Measurements from ENCODE around the gene CDKAL1. TPM values are rescaled to one million over a fixed set of nuclear protein-coding genes. Genes with fewer than 3 reads are reported as not detected.

CDKAL1 gene
- total and polyA plus RNA-seq, 2 of the 13 experiments (the other 11 are each of a cell fraction or from before 2014, with no cell fraction given) = 9.5 to 27.7 TPM

DNA sequence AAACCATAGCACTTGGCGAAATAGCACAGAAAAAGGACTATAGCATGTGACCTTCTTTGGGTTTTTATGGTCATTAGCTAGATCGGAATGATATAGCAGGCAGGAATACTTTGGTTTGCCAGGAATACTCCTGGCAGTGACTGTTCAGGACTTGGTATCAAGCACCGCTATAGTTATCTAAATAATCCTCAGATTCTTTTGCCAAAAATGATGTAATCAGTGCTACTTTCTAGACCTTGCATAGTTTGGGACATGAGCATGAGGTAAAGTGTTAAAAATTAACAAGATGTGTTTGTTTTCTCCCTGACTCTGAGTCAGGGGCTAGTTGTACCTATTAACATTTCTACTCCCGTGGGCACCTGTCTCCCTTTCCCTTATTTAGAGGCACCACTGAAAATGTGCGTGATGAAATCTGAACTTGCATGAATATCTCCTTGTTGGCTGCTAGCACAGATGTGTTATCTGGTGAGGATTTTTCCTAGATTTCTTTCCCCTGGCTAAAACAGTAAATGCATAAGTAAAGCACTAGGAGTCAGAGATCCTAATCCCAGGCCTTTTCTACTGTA is 511.0 kb downstream of the CDKAL1 start (continued):
- TF ChIP-seq NFYB (CRISPR knock-in tag; IDR thresholded peaks at IDR 0.05) (no peak), ZNF569 (CRISPR knock-in tag; IDR thresholded peaks at IDR 0.05; ENCODE audit: borderline replicate concordance) (no peak), ZSCAN30 (CRISPR knock-in tag; IDR thresholded peaks at IDR 0.05) (no peak), EP300 (IDR thresholded peaks at IDR 0.05; ENCODE audit: low read depth in 2 of 2, low read length in 2 of 2) (peak in 1 of 2 experiments; percentile 39; a peak in 1 of 4 replicates), EP300 (CRISPR knock-in tag; IDR thresholded peaks at IDR 0.05; ENCODE audit: borderline replicate concordance) (no peak), TGIF2 (CRISPR knock-in tag; IDR thresholded peaks at IDR 0.05) (no peak), SALL1 (CRISPR knock-in tag; IDR thresholded peaks at IDR 0.05) (no peak), ZNF558 (CRISPR knock-in tag; IDR thresholded peaks at IDR 0.05; ENCODE audit: borderline replicate concordance) (no peak), TBL1XR1 (IDR thresholded peaks at IDR 0.05; ENCODE audit: borderline replicate concordance, low read length, partially characterized antibody) (no peak), TBX2 (CRISPR knock-in tag; IDR thresholded peaks at IDR 0.05; ENCODE audit: borderline replicate concordance) (no peak; the same call in 1 of the 2 replicates), CREB1 (IDR thresholded peaks at IDR 0.05) (no peak), CREB1 (CRISPR knock-in tag; IDR thresholded peaks at IDR 0.05) (peak; percentile 30; the same call in 1 of the 2 replicates), ZNF614 (CRISPR knock-in tag; IDR thresholded peaks at IDR 0.05; ENCODE audit: borderline replicate concordance) (no peak), ZZZ3 (CRISPR knock-in tag; IDR thresholded peaks at IDR 0.05; ENCODE audit: borderline replicate concordance) (no peak), ZNF674 (CRISPR knock-in tag; IDR thresholded peaks at IDR 0.05; ENCODE audit: low read depth) (no peak), MIER2 (CRISPR knock-in tag; IDR thresholded peaks at IDR 0.05) (no peak), ISL2 (CRISPR knock-in tag; IDR thresholded peaks at IDR 0.05) (peak; percentile 69), ZNF577 (CRISPR knock-in tag; IDR thresholded peaks at IDR 0.05; ENCODE audit: borderline replicate concordance, low read depth) (no peak), ZKSCAN1 (IDR thresholded peaks at IDR 0.05; ENCODE audit: low read length) (no peak), ZNF616 (CRISPR knock-in tag; IDR thresholded peaks at IDR 0.05; ENCODE audit: low read depth) (no peak), ZNF326 (CRISPR knock-in tag; IDR thresholded peaks at IDR 0.05; ENCODE audit: borderline replicate concordance) (no peak), ZNF205 (CRISPR knock-in tag; IDR thresholded peaks at IDR 0.05) (no peak), SRSF4 (IDR thresholded peaks at IDR 0.05; ENCODE audit: low read depth, low read length, poor library complexity, severe bottlenecking) (no peak), CHCHD3 (CRISPR knock-in tag; IDR thresholded peaks at IDR 0.05) (no peak), MYC (CRISPR knock-in tag; IDR thresholded peaks at IDR 0.05; ENCODE audit: borderline replicate concordance) (no peak), RARA (CRISPR knock-in tag; IDR thresholded peaks at IDR 0.05) (peak; percentile 29; the same call in 1 of the 2 replicates)
- TF ChIP-seq, protein P1, sequence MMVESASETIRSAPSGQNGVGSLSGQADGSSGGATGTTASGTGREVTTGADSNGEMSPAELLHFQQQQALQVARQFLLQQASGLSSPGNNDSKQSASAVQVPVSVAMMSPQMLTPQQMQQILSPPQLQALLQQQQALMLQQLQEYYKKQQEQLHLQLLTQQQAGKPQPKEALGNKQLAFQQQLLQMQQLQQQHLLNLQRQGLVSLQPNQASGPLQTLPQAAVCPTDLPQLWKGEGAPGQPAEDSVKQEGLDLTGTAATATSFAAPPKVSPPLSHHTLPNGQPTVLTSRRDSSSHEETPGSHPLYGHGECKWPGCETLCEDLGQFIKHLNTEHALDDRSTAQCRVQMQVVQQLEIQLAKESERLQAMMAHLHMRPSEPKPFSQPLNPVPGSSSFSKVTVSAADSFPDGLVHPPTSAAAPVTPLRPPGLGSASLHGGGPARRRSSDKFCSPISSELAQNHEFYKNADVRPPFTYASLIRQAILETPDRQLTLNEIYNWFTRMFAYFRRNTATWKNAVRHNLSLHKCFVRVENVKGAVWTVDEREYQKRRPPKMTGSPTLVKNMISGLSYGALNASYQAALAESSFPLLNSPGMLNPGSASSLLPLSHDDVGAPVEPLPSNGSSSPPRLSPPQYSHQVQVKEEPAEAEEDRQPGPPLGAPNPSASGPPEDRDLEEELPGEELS (CRISPR knock-in tag; IDR thresholded peaks at IDR 0.05) = peak; percentile 60
- TF ChIP-seq, protein P2, sequence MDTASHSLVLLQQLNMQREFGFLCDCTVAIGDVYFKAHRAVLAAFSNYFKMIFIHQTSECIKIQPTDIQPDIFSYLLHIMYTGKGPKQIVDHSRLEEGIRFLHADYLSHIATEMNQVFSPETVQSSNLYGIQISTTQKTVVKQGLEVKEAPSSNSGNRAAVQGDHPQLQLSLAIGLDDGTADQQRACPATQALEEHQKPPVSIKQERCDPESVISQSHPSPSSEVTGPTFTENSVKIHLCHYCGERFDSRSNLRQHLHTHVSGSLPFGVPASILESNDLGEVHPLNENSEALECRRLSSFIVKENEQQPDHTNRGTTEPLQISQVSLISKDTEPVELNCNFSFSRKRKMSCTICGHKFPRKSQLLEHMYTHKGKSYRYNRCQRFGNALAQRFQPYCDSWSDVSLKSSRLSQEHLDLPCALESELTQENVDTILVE (CRISPR knock-in tag; IDR thresholded peaks at IDR 0.05) = no peak
